ENCODE measurements around the gene SYPL1.
"Not testable (repeated sequence)": the region's sequence is repeated elsewhere in the genome, so short reads cannot be mapped to it uniquely, and the experiment has no call there.

Gene SYPL1

DNA sequence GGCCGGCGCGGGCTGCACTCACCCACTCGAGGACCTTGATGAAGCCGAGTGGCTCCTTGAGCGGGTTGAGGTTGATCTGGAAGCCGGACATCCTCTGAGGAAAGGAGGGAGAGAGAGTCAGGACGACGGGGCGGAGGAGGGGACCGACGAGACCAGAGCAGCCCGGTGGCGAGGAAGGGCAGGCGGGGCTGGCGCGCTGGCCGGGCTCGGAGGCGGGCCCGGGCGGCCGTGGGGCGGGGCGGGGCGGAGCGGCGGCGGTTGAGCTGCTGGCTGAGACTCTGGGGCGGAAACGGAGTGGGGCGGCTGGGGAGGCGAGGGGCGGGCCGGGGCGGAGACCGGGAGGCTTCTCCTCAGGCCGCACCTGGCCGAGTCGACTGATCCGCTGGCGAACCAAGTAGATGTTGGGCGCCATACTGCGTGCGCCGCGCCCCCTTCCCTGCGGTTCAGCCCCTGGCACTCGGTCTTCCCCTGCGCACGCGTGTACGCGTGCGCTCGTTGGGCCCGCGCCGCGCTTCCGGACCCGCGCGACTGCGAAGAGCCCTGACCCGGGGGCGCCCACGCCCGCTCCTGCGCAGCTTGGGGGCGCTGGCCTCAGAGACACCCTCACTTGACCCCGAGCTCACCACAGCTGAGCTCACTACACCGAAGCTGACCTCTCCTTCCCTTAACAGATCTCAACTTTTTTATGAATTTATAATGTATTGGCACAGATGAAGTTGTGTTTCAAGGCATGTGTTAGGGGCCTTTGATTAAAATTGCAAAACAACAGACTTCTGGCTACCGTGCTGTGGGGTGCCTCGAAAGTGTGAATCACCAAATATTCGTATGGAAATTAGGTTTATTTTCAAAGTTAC lies at the start of gene SYPL1:
Gene SYPL1 (minus strand): TSS at position 195 of the 854 bp plus-strand sequence. CDS start 104 bp downstream, at position 91.
- H3K27ac ChIP-seq (ENCODE audit: low read depth, low read length): peak within 1 kb of the TSS; percentile 98
- H3K4me1 ChIP-seq (ENCODE audit: control insufficient read depth, insufficient read depth, low read length): peaks cover 20% of the 10 kb centered on the region
- H3K27me3 ChIP-seq (ENCODE audit: control insufficient read depth, insufficient read depth, low read length): no peaks in the 10 kb centered on the region
- no peaks in the 10 kb centered on the region for H3K36me3 ChIP-seq (ENCODE audit: control insufficient read depth, insufficient read depth, low read length)
- H3K9ac ChIP-seq (ENCODE audit: low read length): peak within 1 kb of the TSS; percentile 94
- peak within 1 kb of the TSS; percentile 90 for H3K4me3 ChIP-seq (ENCODE audit: low read length)

DNA sequence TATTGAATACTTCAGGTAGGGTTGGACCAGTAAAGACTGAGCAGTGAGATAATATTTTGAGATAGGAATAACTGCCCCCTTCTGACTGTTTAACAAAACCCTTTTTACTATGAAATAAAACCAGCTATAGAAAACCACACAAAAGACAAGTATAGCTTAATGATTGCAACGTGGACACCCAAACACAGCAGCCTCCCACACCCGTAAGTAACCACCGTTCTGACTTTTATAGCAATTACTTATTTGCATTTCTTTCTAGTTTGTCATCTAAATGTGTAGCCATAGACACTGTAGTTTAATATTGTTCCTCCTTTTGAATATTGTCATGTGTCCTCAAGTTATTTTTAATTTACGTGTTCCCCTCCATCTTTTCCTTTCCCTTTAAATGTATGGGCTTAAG lies 42.9 kb upstream of the SYPL1 start:
- no peaks in the 10 kb centered on the region for H3K36me3 ChIP-seq (ENCODE audit: control insufficient read depth, insufficient read depth, low read length)
- no peaks in the 10 kb centered on the region for H3K27me3 ChIP-seq (ENCODE audit: control insufficient read depth, insufficient read depth, low read length)
- H3K27ac ChIP-seq (ENCODE audit: low read depth, low read length): no peak overlapping the region
- no peak overlapping the region for H3K9ac ChIP-seq (ENCODE audit: low read length)
- peaks cover 5% of the 10 kb centered on the region for H3K4me1 ChIP-seq (ENCODE audit: control insufficient read depth, insufficient read depth, low read length)
- H3K4me3 ChIP-seq (ENCODE audit: low read length): no peak overlapping the region

DNA sequence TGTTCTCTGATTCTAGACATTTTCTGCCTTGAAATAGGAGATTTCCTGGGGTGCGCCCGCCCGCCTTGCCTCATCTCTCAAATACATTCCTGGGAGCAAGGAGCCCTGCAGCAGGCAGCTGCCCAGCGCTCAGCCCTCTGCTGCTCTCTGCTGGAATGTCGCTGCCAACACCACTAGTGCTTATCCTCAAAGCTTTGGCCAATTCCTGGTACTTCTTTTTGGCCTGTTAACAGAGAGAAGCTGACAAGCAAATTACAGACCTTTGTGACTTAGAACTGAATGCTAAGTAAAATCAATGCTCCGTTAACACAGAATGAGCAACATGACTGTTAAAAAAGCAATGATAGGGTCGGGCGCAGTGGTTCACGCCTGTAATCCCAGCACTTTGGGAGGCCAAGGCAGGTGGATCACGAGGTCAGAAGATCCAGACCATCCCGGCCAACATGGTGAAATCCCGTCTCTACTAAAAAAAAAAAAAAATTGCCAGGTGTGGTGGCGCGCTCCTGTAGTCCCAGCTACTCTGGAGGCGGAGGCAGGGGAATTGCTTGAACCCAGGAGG lies 41.9 kb upstream of the SYPL1 start:
- H3K4me3 ChIP-seq (ENCODE audit: low read length): no peak overlapping the region
- no peak overlapping the region for H3K27ac ChIP-seq (ENCODE audit: low read depth, low read length)
- H3K36me3 ChIP-seq (ENCODE audit: control insufficient read depth, insufficient read depth, low read length): no peaks in the 10 kb centered on the region
- H3K4me1 ChIP-seq (ENCODE audit: control insufficient read depth, insufficient read depth, low read length): peaks cover 5% of the 10 kb centered on the region
- H3K9ac ChIP-seq (ENCODE audit: low read length): no peak overlapping the region
- H3K27me3 ChIP-seq (ENCODE audit: control insufficient read depth, insufficient read depth, low read length): no peaks in the 10 kb centered on the region

DNA sequence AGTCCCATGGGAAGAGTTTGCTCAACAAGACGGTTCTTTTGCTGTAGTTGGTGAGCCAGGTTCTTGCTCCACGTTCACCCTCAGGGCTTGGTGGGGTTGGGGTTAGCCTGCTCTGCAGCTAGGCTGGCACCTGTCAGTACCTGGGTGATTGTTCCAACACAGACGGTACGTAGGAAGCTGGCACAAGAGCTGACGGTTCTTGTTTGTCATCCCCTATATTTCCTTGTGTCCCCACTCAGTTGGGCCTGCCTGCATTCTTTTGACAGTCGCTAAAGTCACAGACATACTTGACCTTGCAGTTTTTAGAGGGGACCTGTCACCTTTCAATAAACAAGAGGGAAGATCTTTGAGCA lies 40.2 kb upstream of the SYPL1 start:
- H3K4me3 ChIP-seq (ENCODE audit: low read length): no peak overlapping the region
- no peaks in the 10 kb centered on the region for H3K27me3 ChIP-seq (ENCODE audit: control insufficient read depth, insufficient read depth, low read length)
- no peaks in the 10 kb centered on the region for H3K36me3 ChIP-seq (ENCODE audit: control insufficient read depth, insufficient read depth, low read length)
- peaks cover 5% of the 10 kb centered on the region for H3K4me1 ChIP-seq (ENCODE audit: control insufficient read depth, insufficient read depth, low read length)
- H3K27ac ChIP-seq (ENCODE audit: low read depth, low read length): no peak overlapping the region
- no peak overlapping the region for H3K9ac ChIP-seq (ENCODE audit: low read length)

DNA sequence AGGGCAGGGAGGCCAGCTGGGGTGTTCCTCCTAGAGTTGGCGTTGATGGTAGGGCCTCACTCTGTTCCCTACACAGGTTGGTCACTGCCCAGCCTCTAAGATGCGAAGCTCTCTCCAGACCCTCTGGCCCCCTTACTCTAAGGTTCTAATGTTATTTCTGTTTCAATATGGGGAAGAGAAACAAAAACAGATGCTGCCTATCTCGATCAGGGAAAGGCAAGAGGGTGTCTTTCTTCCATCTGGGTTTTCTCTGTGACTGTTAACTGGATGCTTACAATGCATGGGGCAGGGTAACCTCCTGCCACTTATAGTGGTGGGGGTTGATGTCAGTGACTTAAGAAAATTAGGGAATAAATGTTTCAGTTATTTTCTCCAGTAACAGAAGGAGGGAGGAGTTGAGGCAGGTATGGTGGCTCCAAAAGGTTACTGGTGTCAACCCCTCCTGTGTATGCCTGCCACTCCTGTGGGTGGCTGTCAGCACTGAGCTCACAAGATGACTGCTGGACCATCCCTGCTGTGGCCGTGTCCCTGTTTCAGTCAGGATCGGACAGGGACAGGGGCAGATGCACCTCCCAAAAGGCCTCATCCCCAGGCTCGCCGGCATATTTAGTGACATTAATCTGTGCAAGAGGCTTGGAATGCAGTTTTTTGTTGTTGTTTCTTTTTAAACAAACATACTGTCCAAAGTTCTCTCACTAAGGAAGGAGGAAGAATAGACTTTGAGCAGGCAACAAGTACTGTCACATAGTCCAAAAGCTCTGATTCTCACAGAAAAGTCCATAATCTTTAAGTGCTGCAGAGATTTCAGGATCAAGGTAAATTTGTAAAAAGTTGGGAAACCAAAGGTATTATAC lies 39.6 kb upstream of the SYPL1 start:
- H3K27me3 ChIP-seq (ENCODE audit: control insufficient read depth, insufficient read depth, low read length): no peaks in the 10 kb centered on the region
- no peak overlapping the region for H3K4me3 ChIP-seq (ENCODE audit: low read length)
- no peak overlapping the region for H3K27ac ChIP-seq (ENCODE audit: low read depth, low read length)
- no peak overlapping the region for H3K9ac ChIP-seq (ENCODE audit: low read length)
- no peaks in the 10 kb centered on the region for H3K36me3 ChIP-seq (ENCODE audit: control insufficient read depth, insufficient read depth, low read length)
- peaks cover 5% of the 10 kb centered on the region for H3K4me1 ChIP-seq (ENCODE audit: control insufficient read depth, insufficient read depth, low read length)

DNA sequence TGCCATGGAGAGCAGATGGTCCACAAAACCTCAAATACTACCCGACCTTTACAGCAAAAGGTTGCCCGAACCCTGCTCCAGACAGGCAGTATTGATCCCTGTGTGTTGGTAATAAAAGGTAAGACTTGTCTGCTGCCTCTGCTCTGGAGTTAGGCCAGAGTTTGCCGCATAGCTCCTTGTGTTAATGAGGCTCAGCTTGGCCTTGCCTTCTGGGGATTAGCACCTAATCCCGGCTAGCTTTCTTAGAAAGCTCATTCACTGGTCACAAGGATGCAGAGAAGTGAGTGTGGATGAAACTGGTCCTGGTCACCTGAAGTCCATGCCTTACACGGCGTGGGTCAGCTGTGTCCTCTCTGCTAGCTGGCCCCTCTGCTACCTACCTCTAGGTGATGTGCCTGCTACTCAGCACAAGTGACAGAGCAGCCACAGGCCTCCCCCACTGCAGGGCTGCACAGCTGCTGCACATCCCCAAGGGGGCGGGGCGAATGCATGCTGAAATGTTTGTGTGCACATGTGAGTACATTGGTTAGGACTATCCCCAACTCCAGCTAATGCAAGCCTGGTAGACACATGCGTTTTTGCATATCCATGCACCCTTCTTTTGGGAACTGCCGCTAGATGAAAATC lies 31.7 kb upstream of the SYPL1 start:
- Histone ChIP-seq H3K4me1 (ENCODE audit: control insufficient read depth, insufficient read depth, low read length) (peaks cover 21% of the 10 kb centered on the region), H3K27me3 (ENCODE audit: control insufficient read depth, insufficient read depth, low read length) (no peaks in the 10 kb centered on the region), H3K36me3 (ENCODE audit: control insufficient read depth, insufficient read depth, low read length) (no peaks in the 10 kb centered on the region), H3K9ac (ENCODE audit: low read length) (no peak overlapping the region), H3K4me3 (ENCODE audit: low read length) (no peak overlapping the region), H3K27ac (ENCODE audit: low read depth, low read length) (no peak overlapping the region)

DNA sequence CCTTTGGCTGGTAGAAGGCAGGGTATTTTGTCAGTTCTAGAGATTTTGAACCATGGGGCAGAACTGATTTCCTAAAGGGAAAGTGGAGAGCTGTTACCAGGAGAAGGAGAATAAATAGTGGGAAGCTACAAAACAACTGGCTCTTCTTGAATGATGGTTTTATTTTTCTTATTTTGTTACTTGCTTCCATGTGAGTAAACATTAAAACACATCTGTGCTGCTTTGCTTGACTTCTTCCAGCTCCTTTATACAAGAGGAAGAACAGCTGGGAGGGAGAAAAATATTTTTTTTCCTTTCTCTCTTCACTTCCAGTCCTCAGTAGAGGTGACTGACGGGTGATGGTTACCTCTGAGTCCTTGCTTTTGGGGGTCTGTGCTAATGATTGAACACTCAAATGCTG lies 30.0 kb upstream of the SYPL1 start:
- no peak overlapping the region for H3K4me3 ChIP-seq (ENCODE audit: low read length)
- no peak overlapping the region for H3K27ac ChIP-seq (ENCODE audit: low read depth, low read length)
- peaks cover 24% of the 10 kb centered on the region for H3K4me1 ChIP-seq (ENCODE audit: control insufficient read depth, insufficient read depth, low read length)
- H3K27me3 ChIP-seq (ENCODE audit: control insufficient read depth, insufficient read depth, low read length): no peaks in the 10 kb centered on the region
- H3K9ac ChIP-seq (ENCODE audit: low read length): no peak overlapping the region
- H3K36me3 ChIP-seq (ENCODE audit: control insufficient read depth, insufficient read depth, low read length): no peaks in the 10 kb centered on the region

DNA sequence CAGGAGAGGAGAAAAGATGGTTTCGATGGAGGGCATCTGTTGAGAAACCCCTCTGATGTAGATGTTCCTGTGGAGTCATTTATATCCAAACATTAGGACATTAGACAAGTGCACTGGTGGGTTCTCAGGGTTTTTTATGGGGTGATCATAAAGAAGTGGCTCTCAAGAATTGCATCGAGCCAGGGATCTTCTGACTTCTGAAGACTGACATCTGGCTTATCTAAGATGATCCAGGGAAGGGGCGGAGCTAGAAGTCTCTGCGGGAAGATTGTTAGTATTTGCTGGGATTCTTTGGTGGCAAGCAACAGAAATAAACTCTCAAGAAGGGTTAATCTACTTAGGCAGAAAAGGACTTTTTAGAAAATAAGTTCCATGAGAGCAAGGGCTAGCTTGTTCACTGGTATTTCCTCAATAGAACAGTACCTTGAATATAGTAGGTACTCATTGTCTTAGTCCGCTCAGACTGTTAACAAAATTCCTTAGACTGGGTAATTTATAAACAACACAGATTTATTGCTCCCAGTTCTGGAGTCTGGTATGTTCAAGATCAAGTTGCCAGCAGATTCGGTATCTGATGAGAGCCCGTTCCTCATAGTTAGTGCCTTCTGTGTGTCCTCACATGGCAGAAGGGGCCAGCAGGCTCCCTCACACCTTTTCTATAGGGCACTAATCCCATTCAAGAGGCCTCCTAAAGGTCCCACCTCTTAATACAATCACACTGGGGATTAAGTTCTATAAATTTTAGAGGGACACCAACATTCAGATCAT lies 28.5 kb upstream of the SYPL1 start:
- H3K4me3 ChIP-seq (ENCODE audit: low read length): no peak overlapping the region
- no peaks in the 10 kb centered on the region for H3K36me3 ChIP-seq (ENCODE audit: control insufficient read depth, insufficient read depth, low read length)
- H3K27ac ChIP-seq (ENCODE audit: low read depth, low read length): peak overlapping the region; percentile 78
- H3K27me3 ChIP-seq (ENCODE audit: control insufficient read depth, insufficient read depth, low read length): no peaks in the 10 kb centered on the region
- no peak overlapping the region for H3K9ac ChIP-seq (ENCODE audit: low read length)
- H3K4me1 ChIP-seq (ENCODE audit: control insufficient read depth, insufficient read depth, low read length): peaks cover 24% of the 10 kb centered on the region

DNA sequence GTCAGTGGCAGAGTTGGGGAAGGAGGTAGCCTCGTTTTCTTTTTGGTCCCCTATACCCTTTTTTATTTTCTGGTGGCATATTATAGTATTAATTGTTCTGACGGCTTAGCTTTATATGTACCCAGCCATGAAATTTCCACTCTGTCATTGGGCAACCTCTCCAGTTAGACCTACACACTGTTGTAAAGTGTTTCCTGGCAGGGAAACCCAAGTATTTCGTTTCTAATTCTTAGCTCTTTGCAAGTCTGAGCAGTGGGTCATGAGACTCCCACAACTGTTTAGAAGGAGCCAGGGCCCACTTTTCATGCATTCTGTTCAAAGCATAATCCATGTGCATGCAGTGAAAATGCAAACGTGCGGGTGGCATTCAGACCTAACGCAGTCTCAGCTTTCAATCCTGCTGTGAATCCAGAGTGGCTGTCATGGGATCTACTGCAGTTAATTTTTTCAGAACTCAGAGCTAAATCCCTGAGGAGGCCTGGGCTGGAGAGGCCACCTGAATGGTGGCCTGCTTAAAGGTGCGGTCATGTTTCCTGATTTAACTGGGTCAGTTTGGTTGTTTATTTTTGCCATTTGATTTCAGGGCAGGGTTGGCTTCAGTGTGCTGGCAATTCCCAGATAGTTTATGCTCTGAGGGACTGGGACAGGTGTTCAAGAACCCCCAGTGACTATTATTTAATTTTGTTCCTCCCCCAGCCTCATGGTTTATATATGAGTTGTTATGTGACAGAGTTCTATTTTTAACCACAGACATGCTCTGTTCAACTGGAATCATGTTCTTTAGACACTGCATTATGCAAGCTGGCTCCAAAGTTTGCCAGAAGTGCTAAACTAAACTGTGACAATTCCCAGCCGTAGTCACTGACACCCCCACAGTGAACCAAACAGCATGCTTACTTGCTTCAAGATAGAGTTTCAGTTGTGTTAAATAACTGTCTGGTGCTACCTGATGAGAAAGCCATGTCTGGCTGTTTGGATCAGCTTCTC lies 27.4 kb upstream of the SYPL1 start:
- peak overlapping the region; percentile 78 for H3K27ac ChIP-seq (ENCODE audit: low read depth, low read length)
- no peaks in the 10 kb centered on the region for H3K27me3 ChIP-seq (ENCODE audit: control insufficient read depth, insufficient read depth, low read length)
- H3K36me3 ChIP-seq (ENCODE audit: control insufficient read depth, insufficient read depth, low read length): no peaks in the 10 kb centered on the region
- no peak overlapping the region for H3K4me3 ChIP-seq (ENCODE audit: low read length)
- peaks cover 24% of the 10 kb centered on the region for H3K4me1 ChIP-seq (ENCODE audit: control insufficient read depth, insufficient read depth, low read length)
- no peak overlapping the region for H3K9ac ChIP-seq (ENCODE audit: low read length)

DNA sequence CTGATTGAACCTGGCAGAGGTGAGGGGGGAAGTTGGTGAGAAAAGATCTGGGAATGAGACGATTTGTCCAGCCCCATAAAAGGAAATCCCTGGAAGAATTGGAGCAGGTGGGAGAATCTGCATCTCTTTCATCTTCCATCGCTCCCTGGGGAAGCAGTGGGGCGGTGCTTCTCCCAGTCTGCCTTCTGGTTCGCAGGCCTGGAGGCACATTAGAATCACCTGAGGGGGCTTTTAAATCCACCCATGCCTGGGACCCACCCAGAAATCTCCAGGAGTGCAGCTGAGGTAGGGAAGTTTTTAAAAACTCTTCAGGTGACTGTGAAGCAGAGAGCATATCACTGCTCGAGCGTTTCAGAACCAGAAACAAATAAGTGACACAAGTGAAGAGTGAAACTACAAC lies 26.7 kb upstream of the SYPL1 start:
- Histone ChIP-seq H3K27me3 (ENCODE audit: control insufficient read depth, insufficient read depth, low read length) (no peaks in the 10 kb centered on the region), H3K4me1 (ENCODE audit: control insufficient read depth, insufficient read depth, low read length) (peaks cover 24% of the 10 kb centered on the region), H3K36me3 (ENCODE audit: control insufficient read depth, insufficient read depth, low read length) (no peaks in the 10 kb centered on the region), H3K9ac (ENCODE audit: low read length) (no peak overlapping the region), H3K4me3 (ENCODE audit: low read length) (no peak overlapping the region), H3K27ac (ENCODE audit: low read depth, low read length) (peak overlapping the region; percentile 8)

DNA sequence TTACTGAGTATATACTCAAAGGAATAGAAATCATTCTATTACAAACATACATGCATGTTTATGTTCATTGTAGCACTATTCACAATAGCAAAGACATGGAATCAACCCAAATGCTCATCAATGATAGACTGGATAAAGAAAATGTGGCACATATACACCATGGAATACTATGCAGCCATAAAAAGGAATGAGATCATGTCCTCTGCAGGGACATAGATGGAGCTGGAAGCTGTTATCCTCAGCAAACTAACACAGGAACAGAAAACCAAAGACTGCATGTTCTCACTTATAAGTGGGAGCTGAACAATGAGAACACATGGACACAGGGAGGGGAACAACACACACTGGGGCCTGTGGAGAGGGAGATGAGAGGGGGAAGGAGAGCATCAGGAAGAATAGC lies 26.1 kb upstream of the SYPL1 start:
- H3K4me3 ChIP-seq (ENCODE audit: low read length); H3K9ac ChIP-seq (ENCODE audit: low read length); H3K27ac ChIP-seq (ENCODE audit: low read depth, low read length); H3K27me3 ChIP-seq (ENCODE audit: control insufficient read depth, insufficient read depth, low read length); H3K36me3 ChIP-seq (ENCODE audit: control insufficient read depth, insufficient read depth, low read length): not testable (repeated sequence)
- H3K4me1 ChIP-seq (ENCODE audit: control insufficient read depth, insufficient read depth, low read length): peaks cover 24% of the 10 kb centered on the region

Data from rectal smooth muscle tissue (tissue), 1 donor.